ENCODE measurements around the gene GPBP1L1.

DNA sequence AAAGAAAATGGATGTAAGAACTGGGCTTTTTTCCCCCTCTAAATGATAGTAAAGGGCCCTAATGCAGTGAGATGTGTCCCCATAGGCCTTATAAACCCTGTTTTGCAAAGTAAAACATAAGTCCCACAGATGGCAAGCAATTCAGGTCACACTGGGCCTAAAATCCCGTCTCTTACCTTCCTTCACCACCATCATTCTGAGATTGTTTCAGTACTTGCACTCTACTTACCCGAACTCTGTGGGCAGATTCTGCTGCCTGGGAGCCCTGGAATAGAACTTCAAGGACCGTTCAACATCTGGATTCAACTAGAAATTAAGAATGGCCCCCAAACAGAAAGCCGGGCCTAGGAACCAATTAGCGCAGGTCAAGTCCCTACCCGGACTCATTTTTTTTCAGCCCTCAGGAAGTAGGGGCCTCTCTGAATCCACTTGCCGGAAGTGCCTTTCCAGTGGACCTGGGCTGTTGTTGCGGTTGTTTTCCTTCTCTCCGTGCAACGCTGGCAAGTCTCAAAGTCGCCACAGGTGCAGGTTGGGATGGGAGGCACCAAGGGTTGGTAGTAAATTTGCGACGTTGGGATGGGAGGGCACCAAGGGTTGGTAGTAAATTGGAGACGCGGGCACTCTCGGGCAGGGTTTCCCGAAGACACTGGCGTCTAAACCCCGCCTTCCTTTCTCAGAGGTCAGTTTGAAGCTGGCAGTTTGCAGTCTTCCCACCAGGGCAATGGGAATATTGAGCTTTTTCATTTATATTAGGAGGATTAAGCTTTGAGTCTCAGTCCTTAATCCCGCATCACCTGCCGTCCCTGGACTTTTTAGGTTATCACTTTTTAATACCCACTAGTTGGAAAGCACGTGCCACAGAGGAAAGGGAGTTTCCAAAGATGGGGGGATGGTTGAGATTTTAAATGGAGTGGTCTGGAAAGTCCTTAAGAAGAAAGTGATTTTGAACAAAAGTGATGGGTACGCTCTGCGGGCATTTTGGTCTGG lies 1.7 kb upstream of the GPBP1L1 start, which contains the start of gene TMEM69:
- TF ChIP-seq, protein P1, sequence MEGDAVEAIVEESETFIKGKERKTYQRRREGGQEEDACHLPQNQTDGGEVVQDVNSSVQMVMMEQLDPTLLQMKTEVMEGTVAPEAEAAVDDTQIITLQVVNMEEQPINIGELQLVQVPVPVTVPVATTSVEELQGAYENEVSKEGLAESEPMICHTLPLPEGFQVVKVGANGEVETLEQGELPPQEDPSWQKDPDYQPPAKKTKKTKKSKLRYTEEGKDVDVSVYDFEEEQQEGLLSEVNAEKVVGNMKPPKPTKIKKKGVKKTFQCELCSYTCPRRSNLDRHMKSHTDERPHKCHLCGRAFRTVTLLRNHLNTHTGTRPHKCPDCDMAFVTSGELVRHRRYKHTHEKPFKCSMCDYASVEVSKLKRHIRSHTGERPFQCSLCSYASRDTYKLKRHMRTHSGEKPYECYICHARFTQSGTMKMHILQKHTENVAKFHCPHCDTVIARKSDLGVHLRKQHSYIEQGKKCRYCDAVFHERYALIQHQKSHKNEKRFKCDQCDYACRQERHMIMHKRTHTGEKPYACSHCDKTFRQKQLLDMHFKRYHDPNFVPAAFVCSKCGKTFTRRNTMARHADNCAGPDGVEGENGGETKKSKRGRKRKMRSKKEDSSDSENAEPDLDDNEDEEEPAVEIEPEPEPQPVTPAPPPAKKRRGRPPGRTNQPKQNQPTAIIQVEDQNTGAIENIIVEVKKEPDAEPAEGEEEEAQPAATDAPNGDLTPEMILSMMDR (conservative IDR thresholded peaks at IDR 0.05 in 1 of 2, IDR thresholded peaks at IDR 0.05 in 1 of 2; ENCODE audit: low read depth in 1 of 2, low read length in 2 of 2): peak in 1 of 2 donors; percentile 30
- no peak for TF ChIP-seq EZH2 (IDR thresholded peaks at IDR 0.05; ENCODE audit: low read length, missing control alignments)

Data from fibroblast of lung (primary cell).